GM21737 (cell line): ENCODE data around the gene MAN1C1.
"Not testable (repeated sequence)": the region's sequence is repeated elsewhere in the genome, so short reads cannot be mapped to it uniquely, and the experiment has no call there.

ENCODE experiments used
- ATAC-seq: cut with Tn5 transposase; IDR thresholded peaks from one replicate; pipeline ENCODE4 v1.9.1; 2021; ENCODE audit warnings: mild to moderate bottlenecking, moderate library complexity; ENCODE audit not compliant: unreplicated experiment

MAN1C1 gene

GRCh38 chr1:25581764-25582163 is 34.8 kb upstream of the MAN1C1 start:
- no peak for ATAC-seq

GRCh38 chr1:25583519-25584370 is 32.8 kb upstream of the MAN1C1 start:
- ATAC-seq, result no peak

- ATAC-seq, result no peak
These were observed 30.4 kb upstream of the MAN1C1 start for GRCh38 chr1:25586181-25586588.

DNA sequence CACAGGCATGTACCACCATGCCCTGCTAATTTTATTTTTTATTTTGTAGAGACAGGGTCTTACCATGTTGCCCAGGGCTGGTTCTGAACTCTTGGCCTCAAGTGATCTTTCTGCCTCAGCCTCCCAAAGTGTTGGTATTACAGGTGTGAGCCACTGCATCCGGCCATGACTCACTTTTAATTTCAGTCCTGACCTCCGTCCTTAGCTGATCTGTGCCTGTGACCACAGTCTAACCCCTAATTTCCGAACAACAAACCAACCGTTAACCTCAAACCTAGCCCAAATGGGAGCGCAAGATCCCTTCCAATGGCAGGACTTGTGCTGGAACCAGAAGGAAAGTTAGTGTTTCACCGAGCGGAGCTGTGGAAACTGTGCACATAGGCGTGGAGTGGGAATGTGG is 29.3 kb upstream of the MAN1C1 start:
- ATAC-seq, result no peak

- ATAC-seq, result not testable (repeated sequence)
These were observed 28.4 kb upstream of the MAN1C1 start for GRCh38 chr1:25588224-25588623.

DNA sequence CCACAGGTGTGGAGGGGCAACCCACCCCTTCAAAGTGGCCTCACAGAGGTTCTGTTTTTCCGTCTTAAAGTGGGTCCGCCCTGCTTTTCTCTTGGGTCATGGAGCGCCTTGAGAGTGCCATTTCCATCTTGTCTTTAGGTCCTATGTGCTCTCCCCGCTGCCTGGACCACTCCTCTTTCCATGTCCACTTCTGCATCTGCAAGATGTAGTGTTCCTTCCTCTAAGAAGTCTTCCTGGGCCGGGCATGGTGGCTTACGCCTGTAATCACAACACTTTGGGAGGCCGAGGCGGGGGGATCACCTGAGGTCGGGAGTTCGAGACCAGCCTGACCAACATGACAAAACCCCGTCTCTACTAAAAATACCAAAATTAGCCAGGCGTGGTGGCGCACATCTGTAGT is 27.8 kb upstream of the MAN1C1 start:
- ATAC-seq, result not testable (repeated sequence)

DNA sequence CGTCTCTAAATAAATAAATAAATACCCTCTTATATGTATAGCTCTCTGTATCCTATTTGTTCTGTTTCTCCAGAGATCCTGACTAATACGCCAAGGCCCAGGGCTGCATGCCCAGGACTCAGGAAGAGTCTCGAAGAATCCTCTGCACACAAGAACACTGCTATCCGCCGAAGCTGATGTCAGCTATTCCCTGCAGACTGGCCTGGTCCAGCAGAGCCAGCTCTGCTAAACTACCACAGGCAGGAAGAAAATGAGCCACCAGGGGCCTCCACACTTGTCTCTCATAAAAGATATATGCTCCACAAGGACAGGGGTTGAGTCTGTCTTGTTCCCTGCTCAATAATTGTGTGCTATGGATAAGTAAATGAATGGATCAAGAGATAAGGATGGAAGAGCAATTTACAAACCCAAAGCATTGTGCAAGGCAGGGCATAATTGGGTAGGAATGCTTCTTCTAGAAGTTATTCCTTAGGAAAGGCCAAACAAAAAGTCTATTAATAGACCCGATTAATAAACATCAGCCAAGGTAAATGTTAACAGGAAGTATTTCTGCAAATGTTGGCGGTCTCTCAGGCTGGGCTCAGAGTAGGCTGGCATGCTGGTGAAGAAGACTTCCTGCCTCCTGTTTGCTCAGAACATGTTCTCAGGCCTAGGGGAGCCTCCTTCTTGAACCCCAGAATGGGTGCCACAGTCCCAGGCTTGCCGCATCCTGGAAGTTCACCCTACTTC is 26.3 kb upstream of the MAN1C1 start:
- ATAC-seq, result no peak

DNA sequence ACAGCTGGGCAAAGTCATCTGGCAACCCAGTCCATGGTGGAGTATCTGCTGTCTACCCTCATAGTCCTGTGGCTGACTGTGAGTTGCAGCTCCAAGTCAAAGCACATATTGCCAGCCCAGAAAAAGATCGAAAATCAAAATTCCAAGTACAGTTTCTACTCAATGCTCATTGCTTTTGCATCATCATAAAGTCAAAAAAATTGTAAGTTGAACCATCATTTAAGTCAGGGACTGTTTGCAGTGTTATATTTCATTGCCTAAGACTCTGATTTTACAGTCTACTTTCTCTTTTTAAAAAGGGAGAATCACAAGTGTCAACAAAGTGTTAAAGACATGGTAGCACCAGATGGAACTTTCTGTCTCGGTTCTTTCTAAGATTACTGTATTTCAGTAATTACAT is 22.7 kb upstream of the MAN1C1 start:
- ATAC-seq, result no peak

GRCh38 chr1:25594971-25595370 is 21.6 kb upstream of the MAN1C1 start:
- no peak for ATAC-seq

GRCh38 chr1:25596641-25597040 is 19.9 kb upstream of the MAN1C1 start:
- not testable (repeated sequence) for ATAC-seq

GRCh38 chr1:25598879-25599278 is 17.7 kb upstream of the MAN1C1 start:
- no peak for ATAC-seq

DNA sequence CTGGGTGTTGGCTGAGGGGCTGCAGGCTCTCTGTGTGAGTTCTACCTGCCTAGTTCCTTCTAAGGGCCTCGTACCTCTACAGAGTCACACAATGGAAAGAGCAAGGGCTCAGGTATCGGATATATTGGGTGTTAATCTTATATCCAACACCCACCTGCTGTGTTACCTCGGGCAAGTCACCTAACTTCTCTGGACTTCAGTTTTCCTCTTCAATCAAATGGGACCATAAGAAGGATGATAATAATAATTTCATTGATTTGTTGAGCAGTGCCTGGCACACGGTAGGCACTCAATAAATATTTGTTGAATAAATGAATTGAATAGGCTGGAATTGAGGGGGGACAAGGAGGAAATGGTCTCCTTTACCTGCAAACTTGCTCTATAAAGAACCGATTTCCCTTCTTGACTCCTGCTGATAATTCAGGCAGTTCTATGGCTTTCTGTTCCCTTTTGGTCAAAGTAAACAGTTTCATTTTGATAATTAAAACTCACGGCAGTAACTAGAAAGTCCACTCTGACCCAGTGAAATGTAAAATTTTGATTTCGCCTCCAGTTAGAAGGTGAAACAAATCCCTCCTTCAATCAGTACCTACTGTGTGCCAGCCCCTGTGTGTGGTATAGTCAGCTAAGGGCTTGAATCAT is 16.5 kb upstream of the MAN1C1 start:
- no peak for ATAC-seq

DNA sequence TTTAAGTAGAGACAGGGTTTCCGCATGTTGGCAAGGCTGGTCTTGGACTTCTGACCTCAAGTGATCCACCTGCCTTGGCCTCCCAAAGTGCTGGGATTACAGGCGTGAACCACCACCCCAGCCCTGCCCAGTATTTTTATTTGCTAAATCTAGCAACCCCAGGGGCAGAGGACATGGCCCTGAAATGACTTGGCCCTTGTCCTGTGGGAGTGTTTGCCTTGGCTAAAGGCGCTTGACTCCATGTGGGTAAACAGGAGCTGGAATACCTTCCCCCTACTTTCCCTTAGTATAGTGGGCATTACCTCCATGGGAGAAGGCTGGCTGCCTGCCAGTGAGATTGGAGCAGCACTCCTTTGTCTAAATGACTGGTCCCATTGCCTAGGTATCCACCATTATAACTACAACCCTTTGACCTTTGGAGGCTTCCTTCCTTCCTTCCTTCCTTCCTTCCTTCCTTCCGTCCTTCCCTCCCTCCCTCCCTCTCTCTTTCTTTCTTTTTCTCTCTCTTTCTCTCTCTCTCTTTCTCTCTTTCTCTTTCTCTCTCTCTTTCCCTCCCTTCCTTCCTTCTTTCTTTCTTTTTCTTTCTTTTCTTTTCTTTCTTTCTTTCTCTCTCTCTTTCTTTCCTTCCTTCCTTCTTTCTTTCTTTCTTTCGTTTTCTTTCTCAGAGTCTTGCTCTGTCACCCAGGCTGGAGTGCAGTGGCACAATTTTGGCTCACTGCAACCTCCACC is 15.5 kb upstream of the MAN1C1 start:
- ATAC-seq, result not testable (repeated sequence)

GRCh38 chr1:25603779-25604538 is 12.6 kb upstream of the MAN1C1 start:
- not testable (repeated sequence) for ATAC-seq

DNA sequence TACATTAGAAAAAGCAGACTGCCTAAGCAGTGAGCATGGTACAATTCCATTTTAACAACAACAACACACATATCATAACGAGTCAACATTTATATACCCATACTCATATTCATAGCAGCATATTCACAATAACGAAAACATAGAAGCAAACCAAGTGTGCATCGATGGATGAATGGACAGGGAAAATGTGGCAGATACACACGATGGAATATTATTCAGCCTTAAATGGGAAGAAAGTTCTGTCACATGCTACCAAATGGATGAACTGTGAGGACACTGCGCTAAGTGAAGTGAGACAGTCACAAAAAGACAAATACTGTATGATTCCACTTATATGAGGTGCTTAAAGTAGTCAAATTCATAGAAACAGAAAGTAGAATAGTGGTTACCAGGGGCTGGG is 9.5 kb upstream of the MAN1C1 start:
- no peak for ATAC-seq

DNA sequence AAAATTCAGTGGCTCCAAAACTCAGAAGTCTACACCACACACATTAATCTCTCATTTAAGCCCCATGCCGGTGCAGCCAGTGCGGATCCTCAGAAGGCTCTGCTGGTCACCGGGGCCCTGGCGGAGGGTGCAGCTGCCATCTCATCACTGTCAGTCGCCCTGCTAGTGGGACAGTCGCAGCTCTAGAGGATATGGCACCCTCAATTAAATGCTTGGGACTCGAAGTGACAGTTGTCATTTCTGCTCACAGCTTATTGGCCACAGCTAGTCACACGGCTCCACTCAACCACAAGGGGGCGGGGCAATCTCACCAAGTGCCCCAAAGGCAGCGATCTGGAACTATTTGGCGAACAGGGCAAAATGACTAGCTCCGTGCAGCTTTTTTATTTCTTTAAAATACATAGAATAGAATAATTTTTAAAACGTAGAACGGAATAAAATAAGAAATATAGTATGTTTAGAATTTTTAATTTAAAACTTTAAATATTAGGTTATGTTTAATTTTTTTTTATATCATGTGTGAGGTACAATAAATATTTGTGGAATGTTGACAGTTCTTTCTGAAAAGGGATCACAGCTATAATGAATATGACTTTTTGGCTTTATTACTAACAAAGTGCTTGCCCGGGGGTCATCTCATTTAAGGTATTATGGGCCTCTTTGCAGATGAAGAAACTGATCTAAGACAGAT is 8.0 kb upstream of the MAN1C1 start:
- ATAC-seq, result peak; percentile 60

DNA sequence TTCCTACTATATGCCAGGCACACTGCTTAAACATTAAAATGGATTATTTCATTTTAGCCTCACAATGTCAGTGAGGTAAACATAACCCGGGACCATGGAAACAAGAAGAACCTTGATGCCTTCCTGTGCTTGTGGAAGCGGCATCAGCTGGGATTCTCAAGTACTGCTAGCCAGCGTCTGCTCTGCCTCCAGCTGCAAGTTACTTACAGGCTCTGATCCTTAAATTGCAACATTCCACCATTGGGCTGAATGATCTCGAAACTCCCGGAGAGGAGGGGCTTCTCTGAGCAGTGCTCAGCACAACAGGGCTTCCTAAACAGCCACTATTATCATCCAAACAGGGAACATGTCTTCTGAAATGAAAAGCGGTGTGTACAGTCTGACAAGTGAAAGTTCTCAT is 6.7 kb upstream of the MAN1C1 start:
- no peak for ATAC-seq

- no peak for ATAC-seq
These were observed 5.6 kb upstream of the MAN1C1 start for GRCh38 chr1:25610822-25611630.

- ATAC-seq, result no peak
These were observed 4.7 kb upstream of the MAN1C1 start for GRCh38 chr1:25611843-25612242.
